Measurements from ENCODE around the gene KLHDC10. TPM values are rescaled to one million over a fixed set of nuclear protein-coding genes. Genes with fewer than 3 reads are reported as not detected.

KLHDC10 gene
- total and polyA plus RNA-seq, 2 of the 13 experiments (the other 11 are each of a cell fraction or from before 2014, with no cell fraction given): 11.9 to 21.6 TPM

- H3K27ac ChIP-seq (ENCODE audit: extremely low read length, insufficient read depth, low read length): no peak overlapping the region
- no peaks in the 10 kb centered on the region for H3K27me3 ChIP-seq (ENCODE audit: control insufficient read depth in 1 of 2, insufficient read depth in 2 of 2, low read length in 2 of 2)
- in situ Hi-C loops (cut with HindIII; ENCODE audit: extremely low pct_ligation_motif_present, low pct_unique_long_range_greater_than_20kb): no loop called here
- intact Hi-C loops (cut with micrococcal nuclease; ENCODE audit: unreplicated experiment): no loop called here
- no peak overlapping the region for H2AFZ ChIP-seq (ENCODE audit: low read length)
- BruUV-seq (replicated peaks): no TSS peak
- H3K4me2 ChIP-seq (ENCODE audit: low read depth, low read length): no peak overlapping the region
- peaks cover 30 to 64% of the 10 kb centered on the region in 2 experiments for H3K36me3 ChIP-seq (replicated peaks in 1 of 2; ENCODE audit: control insufficient read depth in 1 of 2, insufficient read depth in 2 of 2, low read length in 2 of 2)
- H3K9me3 ChIP-seq (ENCODE audit: low read length): no peaks in the 10 kb centered on the region
- ATAC-seq (no peak), FAIRE-seq (no peak), DNase-seq (ENCODE audit: low spot score) (no peak)
- CTCF ChIA-PET (ENCODE audit: low intra/inter-chr PET ratio, low total read pairs): no interaction called here
- H3K4me1 ChIP-seq (ENCODE audit: insufficient read depth, low read length): no peaks in the 10 kb centered on the region
- no peaks in the 10 kb centered on the region for H3K79me2 ChIP-seq (ENCODE audit: insufficient read depth, low read length)
- H3K9ac ChIP-seq (ENCODE audit: insufficient read depth, low read depth, low read length): no peak overlapping the region
- TF ChIP-seq MAFK (conservative IDR thresholded peaks at IDR 0.05 in 1 of 2, IDR thresholded peaks at IDR 0.05 in 1 of 2; ENCODE audit: low read length in 2 of 2) (peak; percentile 25 to 65; a peak in 3 of 4 replicates), SP140L (CRISPR knock-in tag; IDR thresholded peaks at IDR 0.05; ENCODE audit: borderline replicate concordance) (no peak), FUBP1 (CRISPR knock-in tag; IDR thresholded peaks at IDR 0.05; ENCODE audit: borderline replicate concordance) (no peak)
- no peaks in the 10 kb centered on the region for H4K20me1 ChIP-seq (ENCODE audit: insufficient read depth, low read length)
- 98% methylated on average over 10 of the region's 10 CpGs for WGBS (ENCODE audit: low lambda C conversion rate)
- no peak overlapping the region for H3K4me3 ChIP-seq (replicated peaks in 1 of 3; ENCODE audit: insufficient read depth in 1 of 3, low read depth in 2 of 3, low read length in 3 of 3)
- POLR2A ChIA-PET: no interaction called here
Observed at GRCh38 chr7:130021105-130021834, 49.1 kb upstream of the KLHDC10 start.

GRCh38 chr7:130022115-130022514 lies 48.2 kb upstream of the KLHDC10 start:
- ATAC-seq (no peak), FAIRE-seq (no peak), DNase-seq (ENCODE audit: low spot score) (no peak)
- intact Hi-C loops (cut with micrococcal nuclease; ENCODE audit: unreplicated experiment): no loop called here
- ChIA-PET CTCF (ENCODE audit: low intra/inter-chr PET ratio, low total read pairs) (no interaction called here), POLR2A (no interaction called here)
- H2AFZ ChIP-seq (ENCODE audit: low read length): no peak overlapping the region
- H3K4me2 ChIP-seq (ENCODE audit: low read depth, low read length): no peak overlapping the region
- no peak overlapping the region for H3K27ac ChIP-seq (ENCODE audit: extremely low read length, insufficient read depth, low read length)
- H3K36me3 ChIP-seq (replicated peaks in 1 of 2; ENCODE audit: control insufficient read depth in 1 of 2, insufficient read depth in 2 of 2, low read length in 2 of 2): peaks cover 31 to 69% of the 10 kb centered on the region in 2 experiments
- WGBS (ENCODE audit: low lambda C conversion rate): 98% methylated on average over 9 of the region's 9 CpGs
- H3K9ac ChIP-seq (ENCODE audit: insufficient read depth, low read depth, low read length): no peak overlapping the region
- no peaks in the 10 kb centered on the region for H3K4me1 ChIP-seq (ENCODE audit: insufficient read depth, low read length)
- no peaks in the 10 kb centered on the region for H3K79me2 ChIP-seq (ENCODE audit: insufficient read depth, low read length)
- H3K9me3 ChIP-seq (ENCODE audit: low read length): no peaks in the 10 kb centered on the region
- no peaks in the 10 kb centered on the region for H3K27me3 ChIP-seq (ENCODE audit: control insufficient read depth in 1 of 2, insufficient read depth in 2 of 2, low read length in 2 of 2)
- in situ Hi-C loops (cut with HindIII; ENCODE audit: extremely low pct_ligation_motif_present, low pct_unique_long_range_greater_than_20kb): no loop called here
- TF ChIP-seq THYN1 (CRISPR knock-in tag; IDR thresholded peaks at IDR 0.05; ENCODE audit: borderline replicate concordance, low read depth) (no peak), DMTF1 (CRISPR knock-in tag; IDR thresholded peaks at IDR 0.05) (no peak), ZNF564 (CRISPR knock-in tag; IDR thresholded peaks at IDR 0.05) (no peak), TAF1 (CRISPR knock-in tag; IDR thresholded peaks at IDR 0.05) (no peak), ZFP62 (CRISPR knock-in tag; IDR thresholded peaks at IDR 0.05) (no peak), ZNF558 (CRISPR knock-in tag; IDR thresholded peaks at IDR 0.05; ENCODE audit: borderline replicate concordance) (no peak), POLR2AphosphoS5 (IDR thresholded peaks at IDR 0.05; ENCODE audit: low read depth, low read length) (no peak)
- no peak overlapping the region for H3K4me3 ChIP-seq (replicated peaks in 1 of 3; ENCODE audit: insufficient read depth in 1 of 3, low read depth in 2 of 3, low read length in 3 of 3)
- no TSS peak for BruUV-seq (replicated peaks)
- no peaks in the 10 kb centered on the region for H4K20me1 ChIP-seq (ENCODE audit: insufficient read depth, low read length)
